Measurements from ENCODE around the gene AGAP3. TPM values are rescaled to one million over a fixed set of nuclear protein-coding genes. Genes with fewer than 3 reads are reported as not detected.

AGAP3 gene
- total RNA-seq, 1 experiment from 2014 or later, result 138 TPM

- no peak overlapping the region for H3K27ac Mint-ChIP-seq (ENCODE audit: low read depth, unreplicated experiment)
- peaks cover 8% of the 10 kb centered on the region for H3K4me1 Mint-ChIP-seq (ENCODE audit: insufficient read depth, unreplicated experiment)
- H3K36me3 Mint-ChIP-seq (ENCODE audit: insufficient read depth, unreplicated experiment), result peaks cover 18% of the 10 kb centered on the region
- intact Hi-C loops (cut with micrococcal nuclease), result no loop called here
- POLR2A ChIA-PET, result interaction anchor here (0.5 kb wide), 1 partner anchor 240 kb away, joined by 3 read pairs; no protein-coding TSS in a partner anchor
- TF ChIP-seq CTCF (IDR thresholded peaks at IDR 0.05; ENCODE audit: unreplicated experiment), result no peak
- H3K27me3 Mint-ChIP-seq (ENCODE audit: insufficient read depth, unreplicated experiment), result no peaks in the 10 kb centered on the region
- H3K4me3 Mint-ChIP-seq (ENCODE audit: unreplicated experiment), result no peak overlapping the region
- DNase-seq (ENCODE audit: unreplicated experiment), result no peak
- CTCF ChIA-PET, result interaction anchor here (0.6 to 15.0 kb wide), 4 partner anchors 11 to 67 kb away, joined by 4 to 315 read pairs (median 7); partner anchors contain the start of gene ABCB8
- no peaks in the 10 kb centered on the region for H3K9me3 Mint-ChIP-seq (ENCODE audit: unreplicated experiment)
- no TSS peak for BruUV-seq (replicated peaks)
Observed at GRCh38 chr7:151095123-151095797, 9.0 kb downstream of the AGAP3 start.

- H3K27me3 Mint-ChIP-seq (ENCODE audit: insufficient read depth, unreplicated experiment), result no peaks in the 10 kb centered on the region
- ChIA-PET POLR2A (interaction anchor here (0.5 kb wide), 1 partner anchor 241 kb away, joined by 3 read pairs; no protein-coding TSS in a partner anchor), CTCF (interaction anchor here (1.1 to 15.0 kb wide), 2 partner anchors 14 to 68 kb away, joined by 7 to 315 read pairs; partner anchors contain the start of gene ABCB8)
- H3K9me3 Mint-ChIP-seq (ENCODE audit: unreplicated experiment), result no peaks in the 10 kb centered on the region
- no peak for TF ChIP-seq CTCF (IDR thresholded peaks at IDR 0.05; ENCODE audit: unreplicated experiment)
- H3K4me3 Mint-ChIP-seq (ENCODE audit: unreplicated experiment), result no peak overlapping the region
- intact Hi-C loops (cut with micrococcal nuclease), result no loop called here
- DNase-seq (ENCODE audit: unreplicated experiment), result no peak
- H3K27ac Mint-ChIP-seq (ENCODE audit: low read depth, unreplicated experiment), result no peak overlapping the region
- H3K36me3 Mint-ChIP-seq (ENCODE audit: insufficient read depth, unreplicated experiment), result peaks cover 18% of the 10 kb centered on the region
- peaks cover 8% of the 10 kb centered on the region for H3K4me1 Mint-ChIP-seq (ENCODE audit: insufficient read depth, unreplicated experiment)
- BruUV-seq (replicated peaks), result no TSS peak
Observed at GRCh38 chr7:151095828-151096475, 9.7 kb downstream of the AGAP3 start.

- no peaks in the 10 kb centered on the region for H3K9me3 Mint-ChIP-seq (ENCODE audit: unreplicated experiment)
- peaks cover 20% of the 10 kb centered on the region for H3K36me3 Mint-ChIP-seq (ENCODE audit: insufficient read depth, unreplicated experiment)
- ChIA-PET POLR2A (no interaction called here), CTCF (interaction anchor here (6.1 kb wide), 1 partner anchor 12 kb away, joined by 45 read pairs; no protein-coding TSS in a partner anchor)
- DNase-seq (ENCODE audit: unreplicated experiment), result no peak
- intact Hi-C loops (cut with micrococcal nuclease), result no loop called here
- H3K27ac Mint-ChIP-seq (ENCODE audit: low read depth, unreplicated experiment), result no peak overlapping the region
- no peak for TF ChIP-seq CTCF (IDR thresholded peaks at IDR 0.05; ENCODE audit: unreplicated experiment)
- peaks cover 5% of the 10 kb centered on the region for H3K4me1 Mint-ChIP-seq (ENCODE audit: insufficient read depth, unreplicated experiment)
- no peak overlapping the region for H3K4me3 Mint-ChIP-seq (ENCODE audit: unreplicated experiment)
- BruUV-seq (replicated peaks), result no TSS peak
- no peaks in the 10 kb centered on the region for H3K27me3 Mint-ChIP-seq (ENCODE audit: insufficient read depth, unreplicated experiment)
Observed at GRCh38 chr7:151099486-151100211, 13.4 kb downstream of the AGAP3 start.

- peaks cover 22% of the 10 kb centered on the region for H3K36me3 Mint-ChIP-seq (ENCODE audit: insufficient read depth, unreplicated experiment)
- no TSS peak for BruUV-seq (replicated peaks)
- DNase-seq (ENCODE audit: unreplicated experiment), result no peak
- POLR2A ChIA-PET, result interaction anchor here (0.9 kb wide), 1 partner anchor 73 kb away, joined by 3 read pairs; the partner anchor contains the start of gene ABCB8
- H3K4me3 Mint-ChIP-seq (ENCODE audit: unreplicated experiment), result no peak overlapping the region
- TF ChIP-seq CTCF (IDR thresholded peaks at IDR 0.05; ENCODE audit: unreplicated experiment), result no peak
- intact Hi-C loops (cut with micrococcal nuclease), result no loop called here
- H3K9me3 Mint-ChIP-seq (ENCODE audit: unreplicated experiment), result no peaks in the 10 kb centered on the region
- H3K27ac Mint-ChIP-seq (ENCODE audit: low read depth, unreplicated experiment), result no peak overlapping the region
- CTCF ChIA-PET, result interaction anchor here (0.6 to 6.1 kb wide), 3 partner anchors 11 to 64 kb away, joined by 3 to 45 read pairs (median 5); no protein-coding TSS in a partner anchor
- peaks cover 5% of the 10 kb centered on the region for H3K4me1 Mint-ChIP-seq (ENCODE audit: insufficient read depth, unreplicated experiment)
- H3K27me3 Mint-ChIP-seq (ENCODE audit: insufficient read depth, unreplicated experiment), result no peaks in the 10 kb centered on the region
Observed at GRCh38 chr7:151100921-151101320, 14.6 kb downstream of the AGAP3 start.

Measured in MCF 10A (cell line).